Glutamatergic neuron (in vitro differentiated cells): ENCODE measurements around the gene CLEC16A. TPM values are rescaled to one million over a fixed set of nuclear protein-coding genes. Genes with fewer than 3 reads are reported as not detected.

Source experiments
- DNase-seq: peaks from one replicate; pipeline ENCODE4 v3.0.0; 2022
- H3K27ac Mint-ChIP-seq: one replicate; pipeline ENCODE4 v1.8.0; 2020; ENCODE audit warnings: mild to moderate bottlenecking, mixed read lengths, inconsistent platforms; ENCODE audit not compliant: unreplicated experiment
- H3K27me3 Mint-ChIP-seq: one replicate; pipeline ENCODE4 v1.8.0; 2020; ENCODE audit warnings: mild to moderate bottlenecking, moderate library complexity, mixed read lengths, inconsistent platforms; ENCODE audit not compliant: unreplicated experiment
- H3K36me3 Mint-ChIP-seq: one replicate; pipeline ENCODE4 v1.8.0; 2020; ENCODE audit warnings: mild to moderate bottlenecking, mixed read lengths, inconsistent platforms; ENCODE audit not compliant: unreplicated experiment
- H3K4me1 Mint-ChIP-seq: one replicate; pipeline ENCODE4 v1.8.0; 2020; ENCODE audit warnings: mild to moderate bottlenecking, low read depth, mixed read lengths, inconsistent platforms; ENCODE audit not compliant: unreplicated experiment
- H3K4me3 Mint-ChIP-seq: one replicate; pipeline ENCODE4 v1.8.0; 2020; ENCODE audit warnings: mild to moderate bottlenecking, mixed read lengths, inconsistent platforms; ENCODE audit not compliant: unreplicated experiment
- H3K9me3 Mint-ChIP-seq: one replicate; pipeline ENCODE4 v1.8.0; 2020; ENCODE audit warnings: mild to moderate bottlenecking, moderate library complexity, mixed read lengths, inconsistent platforms; ENCODE audit not compliant: unreplicated experiment
- total RNA-seq: library from RNA; stranded (reverse); fragmentation: NEBNext Ultra II Directional; extraction: Animal tissue kit (Norgen Biotek cat#: 25700); gene quantifications from one replicate; pipeline ENCODE4 v1.2.1, GENCODE V29; 2021; ENCODE audit not compliant: unreplicated experiment
- TF ChIP-seq, protein P1 (sequence below): fragments of 200-600 bp; sonication (generic); IDR thresholded peaks from one replicate; pipeline ENCODE4 v1.5.0; 2021; ENCODE audit not compliant: partially characterized antibody, unreplicated experiment

CLEC16A gene
- total RNA-seq, 1 donor from 2014 or later: 43.0 TPM

DNA sequence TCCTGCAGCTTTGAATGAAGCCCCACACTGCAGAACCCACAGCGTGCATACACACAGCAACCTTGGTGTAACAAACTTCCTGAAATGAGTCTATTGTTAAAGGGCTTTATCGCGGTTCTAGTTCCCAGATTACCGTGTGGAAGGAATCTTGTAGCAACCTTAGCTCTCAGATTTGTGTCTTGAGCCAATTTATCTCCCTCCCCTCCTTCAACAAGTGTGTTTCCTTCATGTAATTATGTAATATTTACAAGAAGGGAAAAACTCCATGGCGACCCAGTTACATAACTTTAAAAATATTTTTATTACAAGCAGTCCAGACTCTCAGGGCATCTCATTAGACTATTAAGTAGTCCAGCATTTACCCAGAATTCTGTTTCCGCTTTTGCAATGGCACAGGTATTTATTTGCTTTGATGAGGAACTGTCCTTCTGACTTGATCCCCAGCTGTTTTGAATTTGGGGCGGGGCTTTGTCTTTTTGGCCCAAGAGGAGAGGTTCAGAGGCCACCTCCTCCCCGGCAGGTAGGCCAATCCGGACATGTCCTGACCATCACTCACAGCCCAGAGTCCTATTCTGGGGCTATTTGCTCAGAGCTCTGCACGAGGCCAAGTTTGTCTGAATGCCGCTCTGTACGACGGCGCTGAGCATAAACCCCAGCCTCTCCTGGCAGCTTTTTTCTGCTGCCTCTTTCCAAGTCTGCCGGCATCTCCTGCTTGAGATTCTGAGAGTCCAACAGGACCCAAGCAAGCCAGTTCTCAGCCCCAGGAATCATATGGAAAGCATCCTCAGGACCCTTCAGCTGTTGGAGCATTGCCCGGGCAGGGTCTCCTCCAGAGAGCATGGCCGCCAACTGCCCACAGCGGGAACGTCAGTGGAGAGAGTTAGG is 35.6 kb downstream of the CLEC16A start:
- no peak overlapping the region for H3K4me3 Mint-ChIP-seq
- H3K27ac Mint-ChIP-seq: no peak overlapping the region

DNA sequence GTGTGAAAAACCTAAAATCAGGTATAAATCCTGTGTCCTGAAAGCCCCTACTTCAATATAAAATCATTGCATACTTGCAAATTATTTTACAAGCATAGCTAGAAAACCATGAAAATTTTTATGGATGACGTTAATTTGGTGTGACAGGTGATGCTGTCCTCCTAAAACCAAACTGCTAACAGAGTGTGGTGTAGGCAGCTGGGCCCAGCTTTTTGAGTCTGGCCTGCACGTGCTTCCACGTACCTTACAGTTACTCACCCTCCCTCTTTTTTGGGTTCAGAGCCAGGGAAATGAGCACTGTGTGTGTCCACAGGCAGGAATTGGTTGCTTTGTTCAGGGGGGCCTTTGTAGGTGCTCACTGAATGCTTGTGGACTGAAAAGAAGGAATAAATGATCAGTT is 36.4 kb downstream of the CLEC16A start:
- no peaks in the 10 kb centered on the region for H3K9me3 Mint-ChIP-seq
- no peak for DNase-seq
- peaks cover 5% of the 10 kb centered on the region for H3K27me3 Mint-ChIP-seq
- H3K4me1 Mint-ChIP-seq: peaks cover 32% of the 10 kb centered on the region
- peak overlapping the region; percentile 70 for H3K27ac Mint-ChIP-seq
- H3K36me3 Mint-ChIP-seq: no peaks in the 10 kb centered on the region
- TF ChIP-seq, protein P1, sequence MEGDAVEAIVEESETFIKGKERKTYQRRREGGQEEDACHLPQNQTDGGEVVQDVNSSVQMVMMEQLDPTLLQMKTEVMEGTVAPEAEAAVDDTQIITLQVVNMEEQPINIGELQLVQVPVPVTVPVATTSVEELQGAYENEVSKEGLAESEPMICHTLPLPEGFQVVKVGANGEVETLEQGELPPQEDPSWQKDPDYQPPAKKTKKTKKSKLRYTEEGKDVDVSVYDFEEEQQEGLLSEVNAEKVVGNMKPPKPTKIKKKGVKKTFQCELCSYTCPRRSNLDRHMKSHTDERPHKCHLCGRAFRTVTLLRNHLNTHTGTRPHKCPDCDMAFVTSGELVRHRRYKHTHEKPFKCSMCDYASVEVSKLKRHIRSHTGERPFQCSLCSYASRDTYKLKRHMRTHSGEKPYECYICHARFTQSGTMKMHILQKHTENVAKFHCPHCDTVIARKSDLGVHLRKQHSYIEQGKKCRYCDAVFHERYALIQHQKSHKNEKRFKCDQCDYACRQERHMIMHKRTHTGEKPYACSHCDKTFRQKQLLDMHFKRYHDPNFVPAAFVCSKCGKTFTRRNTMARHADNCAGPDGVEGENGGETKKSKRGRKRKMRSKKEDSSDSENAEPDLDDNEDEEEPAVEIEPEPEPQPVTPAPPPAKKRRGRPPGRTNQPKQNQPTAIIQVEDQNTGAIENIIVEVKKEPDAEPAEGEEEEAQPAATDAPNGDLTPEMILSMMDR: no peak
- no peak overlapping the region for H3K4me3 Mint-ChIP-seq

More for the DNA sequence above, 35.6 kb downstream of the CLEC16A start:
- Mint-ChIP-seq H3K36me3 (no peaks in the 10 kb centered on the region), H3K27me3 (peaks cover 5% of the 10 kb centered on the region), H3K4me1 (peaks cover 29% of the 10 kb centered on the region), H3K9me3 (no peaks in the 10 kb centered on the region)
- no peak for DNase-seq
- TF ChIP-seq, protein P1: no peak

DNA sequence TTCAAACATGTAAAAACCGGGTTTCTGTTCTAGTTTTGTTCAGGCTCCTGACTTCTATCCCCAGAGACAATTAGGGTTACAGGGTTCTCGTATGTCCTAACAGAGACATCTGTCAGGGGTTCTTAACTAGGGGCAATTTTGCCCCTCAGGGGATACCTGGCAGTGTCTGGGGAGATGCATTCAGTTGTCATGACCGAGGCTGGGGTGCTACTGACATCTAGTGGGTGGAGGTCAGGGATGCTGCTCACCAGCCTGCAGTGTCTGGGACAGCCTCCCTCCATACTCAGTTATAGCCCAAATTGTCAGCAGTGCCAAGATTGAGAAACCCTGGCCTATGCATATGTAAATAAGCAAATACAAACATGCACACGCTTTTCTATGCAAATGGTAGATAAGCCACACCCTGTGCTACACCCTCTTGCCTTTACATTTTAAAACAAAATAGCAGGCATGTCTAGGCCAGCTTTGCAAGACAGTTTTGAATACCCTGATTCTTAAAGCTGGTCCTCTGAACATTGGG is 37.4 kb downstream of the CLEC16A start:
- Mint-ChIP-seq H3K27ac (no peak overlapping the region), H3K27me3 (peaks cover 4% of the 10 kb centered on the region), H3K4me1 (peaks cover 27% of the 10 kb centered on the region), H3K36me3 (no peaks in the 10 kb centered on the region), H3K4me3 (no peak overlapping the region), H3K9me3 (no peaks in the 10 kb centered on the region)
- peak; percentile 41 for DNase-seq
- TF ChIP-seq, protein P1: no peak

DNA sequence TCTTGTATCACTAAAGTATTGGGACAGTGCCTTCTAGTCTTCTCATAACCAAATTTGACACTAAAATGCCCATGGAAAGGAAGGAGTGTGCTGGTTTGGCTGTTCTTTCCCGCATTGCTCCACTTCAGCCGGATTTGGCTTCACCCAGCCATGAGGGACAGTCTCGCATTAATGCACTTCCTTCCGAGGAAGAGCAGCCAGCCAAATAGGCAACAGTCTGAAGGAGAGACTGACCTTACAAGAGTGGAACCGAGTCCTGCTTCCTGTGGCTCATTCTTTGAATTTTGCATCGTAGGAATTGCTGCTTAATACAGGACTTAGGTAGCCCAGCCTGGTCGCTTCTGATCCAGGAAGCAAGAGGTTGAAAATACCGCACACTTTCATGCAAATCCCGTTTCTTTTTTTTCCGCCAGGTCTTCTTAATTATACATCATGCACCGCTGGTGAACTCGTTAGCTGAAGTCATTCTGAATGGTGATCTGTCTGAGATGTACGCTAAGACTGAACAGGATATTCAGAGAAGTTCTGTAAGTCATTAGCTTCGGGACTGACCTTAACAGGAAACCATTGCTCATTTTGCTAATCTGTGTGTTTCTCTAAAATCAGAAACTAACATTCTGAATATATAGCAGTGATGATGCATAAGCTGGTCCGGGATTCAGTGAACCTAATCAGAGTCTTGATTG is 38.2 kb downstream of the CLEC16A start:
- Mint-ChIP-seq H3K27me3 (peaks cover 4% of the 10 kb centered on the region), H3K36me3 (no peaks in the 10 kb centered on the region), H3K27ac (no peak overlapping the region), H3K4me1 (peaks cover 22% of the 10 kb centered on the region), H3K4me3 (no peak overlapping the region), H3K9me3 (no peaks in the 10 kb centered on the region)
- DNase-seq: no peak
- TF ChIP-seq, protein P1: no peak
